Measurements from ENCODE around the gene ARPC5L.

Gene ARPC5L

GRCh38 chr9:124853605-124854143 lies 8.3 kb upstream of the ARPC5L start:
- Histone ChIP-seq H3K79me2 (ENCODE audit: insufficient read depth, low read length) (peaks cover 1% of the 10 kb centered on the region; the same call in 1 of the 2 replicates), H3K4me3 (ENCODE audit: low read depth in 1 of 2, low read length in 2 of 2) (no peak overlapping the region), H3K4me2 (ENCODE audit: insufficient read depth, low read length) (peak overlapping the region; percentile 97), H2AFZ (ENCODE audit: low read depth, low read length) (no peak overlapping the region), H3K4me1 (ENCODE audit: insufficient read depth, low read length) (peaks cover 18% of the 10 kb centered on the region), H3K27me3 (ENCODE audit: insufficient read depth, low read length, poor library complexity) (no peaks in the 10 kb centered on the region), H3K9ac (ENCODE audit: low read depth, low read length) (peak overlapping the region; percentile 58; the same call in 1 of the 2 replicates), H3K36me3 (ENCODE audit: insufficient read depth, low read length) (peaks cover 26% of the 10 kb centered on the region), H4K20me1 (ENCODE audit: insufficient read depth, low read length) (peaks cover 34% of the 10 kb centered on the region), H3K9me3 (ENCODE audit: insufficient read depth, low read length, severe bottlenecking) (no peaks in the 10 kb centered on the region), H3K27ac (ENCODE audit: low read length) (no peak overlapping the region)
- ATAC-seq (ENCODE audit: insufficient read depth, low read depth) (no peak), DNase-seq (no peak)
- TF ChIP-seq EZH2 (IDR thresholded peaks at IDR 0.05; ENCODE audit: borderline replicate concordance, low read depth, low read length, severe bottlenecking) (no peak), CTCF (IDR thresholded peaks at IDR 0.05; ENCODE audit: borderline replicate concordance, extremely low read depth, low read length, poor library complexity, severe bottlenecking) (no peak)

GRCh38 chr9:124854161-124854560 lies 7.8 kb upstream of the ARPC5L start:
- peaks cover 31% of the 10 kb centered on the region for H3K36me3 ChIP-seq (ENCODE audit: insufficient read depth, low read length)
- DNase-seq, result no peak
- TF ChIP-seq CTCF (IDR thresholded peaks at IDR 0.05; ENCODE audit: borderline replicate concordance, extremely low read depth, low read length, poor library complexity, severe bottlenecking), result no peak
- TF ChIP-seq EZH2 (IDR thresholded peaks at IDR 0.05; ENCODE audit: borderline replicate concordance, low read depth, low read length, severe bottlenecking), result no peak
- peaks cover 39% of the 10 kb centered on the region for H4K20me1 ChIP-seq (ENCODE audit: insufficient read depth, low read length)
- H3K79me2 ChIP-seq (ENCODE audit: insufficient read depth, low read length), result peaks cover 6% of the 10 kb centered on the region; the same call in 1 of the 2 replicates
- H3K4me2 ChIP-seq (ENCODE audit: insufficient read depth, low read length), result no peak overlapping the region
- H3K27ac ChIP-seq (ENCODE audit: low read length), result no peak overlapping the region
- no peak overlapping the region for H2AFZ ChIP-seq (ENCODE audit: low read depth, low read length)
- no peaks in the 10 kb centered on the region for H3K27me3 ChIP-seq (ENCODE audit: insufficient read depth, low read length, poor library complexity)
- ATAC-seq (ENCODE audit: insufficient read depth, low read depth), result no peak
- no peak overlapping the region for H3K4me3 ChIP-seq (ENCODE audit: low read depth in 1 of 2, low read length in 2 of 2)
- no peak overlapping the region for H3K9ac ChIP-seq (ENCODE audit: low read depth, low read length)
- no peaks in the 10 kb centered on the region for H3K9me3 ChIP-seq (ENCODE audit: insufficient read depth, low read length, severe bottlenecking)
- H3K4me1 ChIP-seq (ENCODE audit: insufficient read depth, low read length), result peaks cover 22% of the 10 kb centered on the region

- no peak overlapping the region for H3K27ac ChIP-seq (ENCODE audit: low read length)
- H3K79me2 ChIP-seq (ENCODE audit: insufficient read depth, low read length), result peaks cover 13% of the 10 kb centered on the region
- ATAC-seq (ENCODE audit: insufficient read depth, low read depth) (no peak), DNase-seq (no peak)
- H4K20me1 ChIP-seq (ENCODE audit: insufficient read depth, low read length), result peaks cover 45% of the 10 kb centered on the region
- no peak overlapping the region for H3K4me2 ChIP-seq (ENCODE audit: insufficient read depth, low read length)
- no peaks in the 10 kb centered on the region for H3K27me3 ChIP-seq (ENCODE audit: insufficient read depth, low read length, poor library complexity)
- H3K9me3 ChIP-seq (ENCODE audit: insufficient read depth, low read length, severe bottlenecking), result no peaks in the 10 kb centered on the region
- no peak overlapping the region for H3K4me3 ChIP-seq (ENCODE audit: low read depth in 1 of 2, low read length in 2 of 2)
- peaks cover 28% of the 10 kb centered on the region for H3K4me1 ChIP-seq (ENCODE audit: insufficient read depth, low read length)
- no peak overlapping the region for H3K9ac ChIP-seq (ENCODE audit: low read depth, low read length)
- H3K36me3 ChIP-seq (ENCODE audit: insufficient read depth, low read length), result peaks cover 37% of the 10 kb centered on the region
- TF ChIP-seq EZH2 (IDR thresholded peaks at IDR 0.05; ENCODE audit: borderline replicate concordance, low read depth, low read length, severe bottlenecking) (no peak), CTCF (IDR thresholded peaks at IDR 0.05; ENCODE audit: borderline replicate concordance, extremely low read depth, low read length, poor library complexity, severe bottlenecking) (no peak)
- H2AFZ ChIP-seq (ENCODE audit: low read depth, low read length), result no peak overlapping the region
Measured at GRCh38 chr9:124854822-124855221, 7.1 kb upstream of the ARPC5L start.

Data from DND-41 (cell line).